ENCODE measurements around the gene MAN2A1. TPM values are rescaled to one million over a fixed set of nuclear protein-coding genes. Genes with fewer than 3 reads are reported as not detected.

Gene MAN2A1
- total RNA-seq, 1 experiment from 2014 or later: 128 TPM

DNA sequence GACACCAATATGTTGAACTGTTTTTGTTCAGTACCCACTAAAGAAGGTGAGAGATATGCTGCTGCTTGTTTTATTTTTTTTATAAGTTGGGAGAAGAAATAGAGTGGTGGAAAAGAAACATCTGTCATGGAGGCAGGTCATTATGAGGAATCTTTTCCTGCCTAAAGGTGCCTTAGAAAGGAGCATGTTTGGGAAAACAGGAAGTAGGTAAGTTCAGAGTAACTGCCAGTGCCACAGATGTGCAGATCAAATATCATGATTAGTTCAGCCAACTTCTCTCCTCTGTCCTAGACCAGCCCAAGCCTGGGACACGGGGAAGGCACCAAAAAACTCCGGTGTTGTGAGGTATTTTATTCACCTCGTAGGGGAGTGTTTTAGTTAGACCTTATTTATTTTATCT is 144.2 kb downstream of the MAN2A1 start:
- Histone ChIP-seq H3K27me3 (replicated peaks; ENCODE audit: insufficient read depth, low read depth, low read length, poor library complexity) (no peaks in the 10 kb centered on the region), H3K27ac (ENCODE audit: low read depth, low read length, poor library complexity, severe bottlenecking) (no peak overlapping the region), H3K36me3 (ENCODE audit: insufficient read depth, low read length, poor library complexity, severe bottlenecking) (peaks cover 15% of the 10 kb centered on the region), H3K4me1 (ENCODE audit: insufficient read depth, low read length, poor library complexity, severe bottlenecking) (peaks cover 11% of the 10 kb centered on the region), H3K9me3 (ENCODE audit: low read depth, low read length, poor library complexity, severe bottlenecking) (no peaks in the 10 kb centered on the region), H3K4me3 (ENCODE audit: low read depth, low read length, poor library complexity, severe bottlenecking) (no peak overlapping the region)
- TF ChIP-seq EZH2 (IDR thresholded peaks at IDR 0.05; ENCODE audit: borderline replicate concordance, low read depth, low read length, poor library complexity, severe bottlenecking) (no peak), CTCF (conservative IDR thresholded peaks at IDR 0.05; ENCODE audit: low read depth, low read length) (no peak)
- intact Hi-C loops (cut with micrococcal nuclease; ENCODE audit: unreplicated experiment): no loop called here
- POLR2A ChIA-PET (ENCODE audit: low non-redundant PET): no interaction called here
- BruUV-seq (replicated peaks): no TSS peak
- CTCF ChIA-PET: no interaction called here
- no peak for DNase-seq (ENCODE audit: low spot score)

- Histone ChIP-seq H3K4me3 (ENCODE audit: low read depth, low read length, poor library complexity, severe bottlenecking) (no peak overlapping the region), H3K27me3 (replicated peaks; ENCODE audit: insufficient read depth, low read depth, low read length, poor library complexity) (no peaks in the 10 kb centered on the region), H3K36me3 (ENCODE audit: insufficient read depth, low read length, poor library complexity, severe bottlenecking) (peaks cover 29% of the 10 kb centered on the region), H3K9me3 (ENCODE audit: low read depth, low read length, poor library complexity, severe bottlenecking) (no peaks in the 10 kb centered on the region), H3K27ac (ENCODE audit: low read depth, low read length, poor library complexity, severe bottlenecking) (no peak overlapping the region), H3K4me1 (ENCODE audit: insufficient read depth, low read length, poor library complexity, severe bottlenecking) (peaks cover 3% of the 10 kb centered on the region)
- BruUV-seq (replicated peaks): no TSS peak
- ChIA-PET CTCF (no interaction called here), POLR2A (ENCODE audit: low non-redundant PET) (no interaction called here)
- TF ChIP-seq CTCF (conservative IDR thresholded peaks at IDR 0.05; ENCODE audit: low read depth, low read length): no peak
- TF ChIP-seq EZH2 (IDR thresholded peaks at IDR 0.05; ENCODE audit: borderline replicate concordance, low read depth, low read length, poor library complexity, severe bottlenecking): no peak
- DNase-seq (ENCODE audit: low spot score): no peak
- intact Hi-C loops (cut with micrococcal nuclease; ENCODE audit: unreplicated experiment): no loop called here
These were observed 146.6 kb downstream of the MAN2A1 start for GRCh38 chr5:109836280-109836679.

GRCh38 chr5:109837231-109837861 is 147.6 kb downstream of the MAN2A1 start:
- no peak for DNase-seq (ENCODE audit: low spot score)
- TF ChIP-seq CTCF (conservative IDR thresholded peaks at IDR 0.05; ENCODE audit: low read depth, low read length): no peak
- TF ChIP-seq EZH2 (IDR thresholded peaks at IDR 0.05; ENCODE audit: borderline replicate concordance, low read depth, low read length, poor library complexity, severe bottlenecking): no peak
- intact Hi-C loops (cut with micrococcal nuclease; ENCODE audit: unreplicated experiment): no loop called here
- ChIA-PET CTCF (no interaction called here), POLR2A (ENCODE audit: low non-redundant PET) (interaction anchor here (0.6 to 0.7 kb wide), 2 partner anchors 194 to 451 kb away, joined by 3 read pairs; no protein-coding TSS in a partner anchor)
- Histone ChIP-seq H3K27me3 (replicated peaks; ENCODE audit: insufficient read depth, low read depth, low read length, poor library complexity) (no peaks in the 10 kb centered on the region), H3K27ac (ENCODE audit: low read depth, low read length, poor library complexity, severe bottlenecking) (no peak overlapping the region), H3K4me3 (ENCODE audit: low read depth, low read length, poor library complexity, severe bottlenecking) (no peak overlapping the region), H3K9me3 (ENCODE audit: low read depth, low read length, poor library complexity, severe bottlenecking) (no peaks in the 10 kb centered on the region), H3K36me3 (ENCODE audit: insufficient read depth, low read length, poor library complexity, severe bottlenecking) (peaks cover 35% of the 10 kb centered on the region), H3K4me1 (ENCODE audit: insufficient read depth, low read length, poor library complexity, severe bottlenecking) (no peaks in the 10 kb centered on the region)
- no TSS peak for BruUV-seq (replicated peaks)
